K562 (cell line): ENCODE data around the gene DIPK1A. TPM values are rescaled to one million over a fixed set of nuclear protein-coding genes. Genes with fewer than 3 reads are reported as not detected.

Experiments used
- CREBBP ChIP-seq: IDR thresholded peaks from one replicate; pipeline ENCODE4 v1.6.1; 2012; ENCODE audit warnings: low read depth, mild to moderate bottlenecking, control low read depth, inconsistent platforms, low read length
- ETV5 ChIP-seq: sonication (generic); formaldehyde crosslinking; IDR thresholded peaks from 2 replicates; pipeline ENCODE4 v1.4.0; 2020; ENCODE audit warnings: low read depth, mild to moderate bottlenecking, missing genetic modification reagents
- GATA2 ChIP-seq: sonication (generic); formaldehyde crosslinking; IDR thresholded peaks from 2 replicates; pipeline ENCODE4 v1.4.0; 2020; ENCODE audit warnings: mild to moderate bottlenecking, missing genetic modification reagents
- HMGN3 ChIP-seq: IDR thresholded peaks from 2 replicates; pipeline ENCODE4 v1.6.1; 2011; ENCODE audit warnings: borderline replicate concordance, low read depth, mild to moderate bottlenecking, mixed read lengths, low read length; ENCODE audit not compliant: insufficient read length; ENCODE audit errors: extremely low read depth
- MAFK ChIP-seq: IDR thresholded peaks from 2 replicates; pipeline ENCODE4 v1.6.1; 2011; ENCODE audit warnings: low read length, improper control_type of control experiment
- PTTG1 ChIP-seq: fragments of 450-650 bp; IDR thresholded peaks from 2 replicates; pipeline ENCODE4 v1.6.1; 2016; ENCODE audit warnings: low read depth, mild to moderate bottlenecking, missing genetic modification characterization, missing compliant biosample characterization
- SAP30 ChIP-seq: fragments of 200-600 bp; sonication (generic); IDR thresholded peaks from 2 replicates; pipeline ENCODE4 v1.6.1; 2012; ENCODE audit warnings: borderline replicate concordance, low read depth, mild to moderate bottlenecking, moderate library complexity, low read length, control low read depth, inconsistent platforms; ENCODE audit not compliant: insufficient read depth, poor library complexity, severe bottlenecking
- SREBF2 ChIP-seq: sonication (generic); formaldehyde crosslinking; IDR thresholded peaks from 2 replicates; pipeline ENCODE4 v1.4.0; 2020; ENCODE audit warnings: mild to moderate bottlenecking, missing genetic modification reagents
- XRCC3 ChIP-seq: fragments of 450-650 bp; IDR thresholded peaks from 2 replicates; pipeline ENCODE4 v1.6.1; 2017; ENCODE audit warnings: mild to moderate bottlenecking, moderate library complexity
- ZNF263 ChIP-seq: sonication (generic); formaldehyde crosslinking; IDR thresholded peaks from 2 replicates; pipeline ENCODE4 v1.8.0; 2022; ENCODE audit warnings: mild to moderate bottlenecking, missing genetic modification reagents, borderline replicate concordance
- polyA plus RNA-seq, 8 experiments: library from polyadenylated mRNA; depleted of rRNA in 4 of 8; stranded (reverse) in 5 of 8; unstranded in 3 of 8; fragments of >200 nt; fragmentation: Nextera tagmentation in 2 of 8; fragmentation: Illumina TruSeq in 1 of 8; extraction: Ambion mirVana in 2 of 8; extraction: Trizol in 1 of 8; gene quantifications; 2 replicates each; pipeline versions ENCODE4 v1.2.1 to v1.2.3, GENCODE V29; 2011 to 2014; ENCODE audit warnings: inconsistent platforms in 1 of 8, missing spikeins in 1 of 8
- total RNA-seq, 7 experiments: library from RNA; depleted of rRNA in 6 of 7; stranded (reverse); fragments of >200 nt in 6 of 7; fragmentation: Illumina TruSeq in 2 of 7; extraction: Trizol in 2 of 7; gene quantifications; 2 replicates each; pipeline versions ENCODE4 v1.2.1 to v1.2.3, GENCODE V29; 2011 to 2021; ENCODE audit warnings: low replicate concordance in 1 of 7
- TF ChIP-seq, protein P1 (sequence below): fragments of 200-800 bp; sonication (Bioruptor generic); IDR thresholded peaks from 2 replicates; pipeline ENCODE4 v1.6.1; 2016; ENCODE audit warnings: missing genetic modification characterization, missing compliant biosample characterization
- TF ChIP-seq, protein P2 (sequence below): fragments of 450-650 bp; formaldehyde crosslinking; IDR thresholded peaks from 2 replicates; pipeline ENCODE4 v1.4.0; 2020; ENCODE audit warnings: mild to moderate bottlenecking, moderate library complexity
- TF ChIP-seq, protein P3 (sequence below), 2 experiments: IDR thresholded peaks in 1 of 2; conservative IDR thresholded peaks in 1 of 2; 2 replicates each; pipeline ENCODE4 v1.6.1; 2016; ENCODE audit warnings: low read depth in 2 of 2, mild to moderate bottlenecking in 1 of 2, missing compliant biosample characterization in 1 of 2, missing genetic modification characterization in 1 of 2, moderate library complexity in 1 of 2
- TF ChIP-seq, protein P4 (sequence below): sonication (generic); formaldehyde crosslinking; IDR thresholded peaks from 2 replicates; pipeline ENCODE4 v1.5.0; 2020; ENCODE audit warnings: missing genetic modification reagents

Gene DIPK1A
- total and polyA plus RNA-seq, 9 of the 15 experiments (the other 6 are each of a cell fraction or from before 2014, with no cell fraction given), result 0.54 to 2.5 (median 1.3) TPM

DNA sequence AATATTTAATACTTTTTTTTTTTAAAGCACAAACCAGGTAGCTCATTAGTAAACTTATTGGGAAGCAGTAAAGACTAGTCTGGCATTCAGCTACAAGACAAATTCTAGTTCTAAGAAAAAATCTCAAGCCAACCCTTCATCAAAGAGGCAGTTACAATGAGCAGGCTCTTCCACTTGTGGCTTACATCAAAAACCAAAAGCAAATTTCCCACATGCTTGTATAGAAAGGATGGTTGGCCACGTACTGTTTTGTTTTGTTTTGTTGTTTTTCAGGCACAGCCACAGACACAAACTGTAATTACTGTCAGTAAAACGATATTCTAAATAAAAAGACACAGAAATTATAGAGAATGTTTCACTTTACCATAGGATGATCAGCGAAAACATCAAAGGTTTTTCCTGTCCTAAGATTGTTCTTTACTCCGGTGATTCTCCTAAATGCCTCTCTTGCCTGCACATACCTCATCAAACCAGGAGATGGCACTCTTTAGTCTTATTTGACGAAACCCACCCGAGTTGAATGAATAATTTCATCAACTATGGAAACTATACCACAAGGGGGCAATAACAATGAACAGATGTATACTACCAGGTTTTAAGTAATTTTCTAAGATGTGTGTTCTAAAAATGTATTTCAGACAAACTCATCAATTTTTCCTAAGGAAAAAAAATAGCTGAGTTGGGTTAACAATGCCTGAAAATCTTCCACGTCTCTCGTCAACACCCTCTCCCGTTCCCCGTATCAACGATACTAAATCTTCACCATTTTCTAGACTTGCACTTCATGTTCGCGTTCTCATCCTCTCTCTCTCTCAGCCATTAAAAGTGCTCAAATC is 102.5 kb downstream of the DIPK1A start (continued):
- TF ChIP-seq SAP30 (no peak), SREBF2 (CRISPR knock-in tag) (no peak), MAFK (0 out of 2 replicates have a peak, but pooled peaks have one; percentile 8), XRCC3 (no peak), GATA2 (no peak), HMGN3 (no peak), ETV5 (CRISPR knock-in tag) (no peak), ZNF263 (CRISPR knock-in tag) (no peak), PTTG1 (no peak), CREBBP (no peak)
- TF ChIP-seq, protein P1, sequence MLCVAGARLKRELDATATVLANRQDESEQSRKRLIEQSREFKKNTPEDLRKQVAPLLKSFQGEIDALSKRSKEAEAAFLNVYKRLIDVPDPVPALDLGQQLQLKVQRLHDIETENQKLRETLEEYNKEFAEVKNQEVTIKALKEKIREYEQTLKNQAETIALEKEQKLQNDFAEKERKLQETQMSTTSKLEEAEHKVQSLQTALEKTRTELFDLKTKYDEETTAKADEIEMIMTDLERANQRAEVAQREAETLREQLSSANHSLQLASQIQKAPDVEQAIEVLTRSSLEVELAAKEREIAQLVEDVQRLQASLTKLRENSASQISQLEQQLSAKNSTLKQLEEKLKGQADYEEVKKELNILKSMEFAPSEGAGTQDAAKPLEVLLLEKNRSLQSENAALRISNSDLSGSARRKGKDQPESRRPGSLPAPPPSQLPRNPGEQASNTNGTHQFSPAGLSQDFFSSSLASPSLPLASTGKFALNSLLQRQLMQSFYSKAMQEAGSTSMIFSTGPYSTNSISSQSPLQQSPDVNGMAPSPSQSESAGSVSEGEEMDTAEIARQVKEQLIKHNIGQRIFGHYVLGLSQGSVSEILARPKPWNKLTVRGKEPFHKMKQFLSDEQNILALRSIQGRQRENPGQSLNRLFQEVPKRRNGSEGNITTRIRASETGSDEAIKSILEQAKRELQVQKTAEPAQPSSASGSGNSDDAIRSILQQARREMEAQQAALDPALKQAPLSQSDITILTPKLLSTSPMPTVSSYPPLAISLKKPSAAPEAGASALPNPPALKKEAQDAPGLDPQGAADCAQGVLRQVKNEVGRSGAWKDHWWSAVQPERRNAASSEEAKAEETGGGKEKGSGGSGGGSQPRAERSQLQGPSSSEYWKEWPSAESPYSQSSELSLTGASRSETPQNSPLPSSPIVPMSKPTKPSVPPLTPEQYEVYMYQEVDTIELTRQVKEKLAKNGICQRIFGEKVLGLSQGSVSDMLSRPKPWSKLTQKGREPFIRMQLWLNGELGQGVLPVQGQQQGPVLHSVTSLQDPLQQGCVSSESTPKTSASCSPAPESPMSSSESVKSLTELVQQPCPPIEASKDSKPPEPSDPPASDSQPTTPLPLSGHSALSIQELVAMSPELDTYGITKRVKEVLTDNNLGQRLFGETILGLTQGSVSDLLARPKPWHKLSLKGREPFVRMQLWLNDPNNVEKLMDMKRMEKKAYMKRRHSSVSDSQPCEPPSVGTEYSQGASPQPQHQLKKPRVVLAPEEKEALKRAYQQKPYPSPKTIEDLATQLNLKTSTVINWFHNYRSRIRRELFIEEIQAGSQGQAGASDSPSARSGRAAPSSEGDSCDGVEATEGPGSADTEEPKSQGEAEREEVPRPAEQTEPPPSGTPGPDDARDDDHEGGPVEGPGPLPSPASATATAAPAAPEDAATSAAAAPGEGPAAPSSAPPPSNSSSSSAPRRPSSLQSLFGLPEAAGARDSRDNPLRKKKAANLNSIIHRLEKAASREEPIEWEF (CRISPR knock-in tag), result no peak
- TF ChIP-seq, protein P2, sequence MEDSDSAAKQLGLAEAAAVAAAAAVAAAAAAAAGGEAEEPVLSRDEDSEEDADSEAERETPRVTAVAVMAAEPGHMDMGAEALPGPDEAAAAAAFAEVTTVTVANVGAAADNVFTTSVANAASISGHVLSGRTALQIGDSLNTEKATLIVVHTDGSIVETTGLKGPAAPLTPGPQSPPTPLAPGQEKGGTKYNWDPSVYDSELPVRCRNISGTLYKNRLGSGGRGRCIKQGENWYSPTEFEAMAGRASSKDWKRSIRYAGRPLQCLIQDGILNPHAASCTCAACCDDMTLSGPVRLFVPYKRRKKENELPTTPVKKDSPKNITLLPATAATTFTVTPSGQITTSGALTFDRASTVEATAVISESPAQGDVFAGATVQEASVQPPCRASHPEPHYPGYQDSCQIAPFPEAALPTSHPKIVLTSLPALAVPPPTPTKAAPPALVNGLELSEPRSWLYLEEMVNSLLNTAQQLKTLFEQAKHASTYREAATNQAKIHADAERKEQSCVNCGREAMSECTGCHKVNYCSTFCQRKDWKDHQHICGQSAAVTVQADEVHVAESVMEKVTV (CRISPR knock-in tag), result peak; percentile 99
- TF ChIP-seq, protein P3, sequence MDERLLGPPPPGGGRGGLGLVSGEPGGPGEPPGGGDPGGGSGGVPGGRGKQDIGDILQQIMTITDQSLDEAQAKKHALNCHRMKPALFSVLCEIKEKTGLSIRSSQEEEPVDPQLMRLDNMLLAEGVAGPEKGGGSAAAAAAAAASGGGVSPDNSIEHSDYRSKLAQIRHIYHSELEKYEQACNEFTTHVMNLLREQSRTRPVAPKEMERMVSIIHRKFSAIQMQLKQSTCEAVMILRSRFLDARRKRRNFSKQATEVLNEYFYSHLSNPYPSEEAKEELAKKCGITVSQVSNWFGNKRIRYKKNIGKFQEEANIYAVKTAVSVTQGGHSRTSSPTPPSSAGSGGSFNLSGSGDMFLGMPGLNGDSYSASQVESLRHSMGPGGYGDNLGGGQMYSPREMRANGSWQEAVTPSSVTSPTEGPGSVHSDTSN (CRISPR knock-in tag; IDR thresholded peaks at IDR 0.05; ENCODE audit: low read depth), result no peak
- TF ChIP-seq, protein P3 (tag; conservative IDR thresholded peaks at IDR 0.05; ENCODE audit: low read depth), result 0 out of 2 replicates have a peak, but pooled peaks have one; percentile 16
- TF ChIP-seq, protein P4, sequence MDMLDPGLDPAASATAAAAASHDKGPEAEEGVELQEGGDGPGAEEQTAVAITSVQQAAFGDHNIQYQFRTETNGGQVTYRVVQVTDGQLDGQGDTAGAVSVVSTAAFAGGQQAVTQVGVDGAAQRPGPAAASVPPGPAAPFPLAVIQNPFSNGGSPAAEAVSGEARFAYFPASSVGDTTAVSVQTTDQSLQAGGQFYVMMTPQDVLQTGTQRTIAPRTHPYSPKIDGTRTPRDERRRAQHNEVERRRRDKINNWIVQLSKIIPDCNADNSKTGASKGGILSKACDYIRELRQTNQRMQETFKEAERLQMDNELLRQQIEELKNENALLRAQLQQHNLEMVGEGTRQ (CRISPR knock-in tag), result no peak
